Heart left ventricle (tissue), 13 donors: ENCODE data around the gene TXNDC17.

ENCODE experiments used
- POLR2A ChIP-seq, 2 donors: fragments of 450-650 bp; IDR thresholded peaks; one replicate each; pipeline ENCODE4 v1.6.1; 2017; ENCODE audit warnings: antibody characterized with exemption in 2 of 2, mild to moderate bottlenecking in 2 of 2, moderate library complexity in 2 of 2
- TF ChIP-seq, protein P1 (sequence below), 12 donors: fragments of 200-600 bp; sonication (generic) in 4 of 12; IDR thresholded peaks; one replicate each; pipeline versions ENCODE4 v1.5.0 to v1.8.0; 2018 to 2022; ENCODE audit warnings: antibody characterized with exemption in 12 of 12, mild to moderate bottlenecking in 5 of 12
- donor health status: ischemic (EF 13 %, LVEDD 7.1; RV severe dilation, severe dysfunction).
- donor health status: DM: no; HTN: yes; CAD: no.
- donor health status: DM: no; HTN: no; CAD: no.
- donor health status: ischemic (EF 25% LVEDD 6.9; RV normal size, moderate dysfunction).
- donor health status: ischemic (EF 25% LVEDD 5.7; RV mildly dilated, moderate dysfunction).
- donor health status: ischemic (EF 35%, LVEDD 5.7; RV mildly dilated, moderate dysfunction).
- donor health status: nonischemic (EF 11% LVEDD 7.7; RV severe dilation, severe dysfunction).
- donor health status: DM: yes; HTN: yes; CAD: no.
- donor health status: PGD.
- donor health status: ischemic (EF 29% LVEDD 5.4; RV normal size, mild dysfunction).
- donor health status: nonischemic (EF 23%, LVEDD 6.1; RV moderate dilation, normal function).

- TF ChIP-seq, protein P1, sequence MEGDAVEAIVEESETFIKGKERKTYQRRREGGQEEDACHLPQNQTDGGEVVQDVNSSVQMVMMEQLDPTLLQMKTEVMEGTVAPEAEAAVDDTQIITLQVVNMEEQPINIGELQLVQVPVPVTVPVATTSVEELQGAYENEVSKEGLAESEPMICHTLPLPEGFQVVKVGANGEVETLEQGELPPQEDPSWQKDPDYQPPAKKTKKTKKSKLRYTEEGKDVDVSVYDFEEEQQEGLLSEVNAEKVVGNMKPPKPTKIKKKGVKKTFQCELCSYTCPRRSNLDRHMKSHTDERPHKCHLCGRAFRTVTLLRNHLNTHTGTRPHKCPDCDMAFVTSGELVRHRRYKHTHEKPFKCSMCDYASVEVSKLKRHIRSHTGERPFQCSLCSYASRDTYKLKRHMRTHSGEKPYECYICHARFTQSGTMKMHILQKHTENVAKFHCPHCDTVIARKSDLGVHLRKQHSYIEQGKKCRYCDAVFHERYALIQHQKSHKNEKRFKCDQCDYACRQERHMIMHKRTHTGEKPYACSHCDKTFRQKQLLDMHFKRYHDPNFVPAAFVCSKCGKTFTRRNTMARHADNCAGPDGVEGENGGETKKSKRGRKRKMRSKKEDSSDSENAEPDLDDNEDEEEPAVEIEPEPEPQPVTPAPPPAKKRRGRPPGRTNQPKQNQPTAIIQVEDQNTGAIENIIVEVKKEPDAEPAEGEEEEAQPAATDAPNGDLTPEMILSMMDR (IDR thresholded peaks at IDR 0.05), result no peak
- no peak for TF ChIP-seq POLR2A (IDR thresholded peaks at IDR 0.05)
These were observed 44.3 kb downstream of the TXNDC17 start for GRCh38 chr17:6684881-6685767.
